HEK293 (cell line): Measurements from ENCODE around the gene BLACAT1.

Source experiments
- HOXA7 ChIP-seq: sonication (generic); formaldehyde crosslinking; IDR thresholded peaks from 2 replicates; pipeline ENCODE4 v1.8.1; 2022; ENCODE audit warnings: missing genetic modification reagents, borderline replicate concordance
- HOXC10 ChIP-seq: sonication (generic); formaldehyde crosslinking; IDR thresholded peaks from 2 replicates; pipeline ENCODE4 v1.8.1; 2023; ENCODE audit warnings: mild to moderate bottlenecking, missing genetic modification reagents
- MEIS1 ChIP-seq: sonication (generic); formaldehyde crosslinking; IDR thresholded peaks from 2 replicates; pipeline ENCODE4 v1.8.1; 2022; ENCODE audit warnings: missing genetic modification reagents, mild to moderate bottlenecking, borderline replicate concordance
- PRDM1 ChIP-seq: fragments of 450-650 bp; formaldehyde crosslinking; IDR thresholded peaks from 2 replicates; pipeline ENCODE4; 2016; ENCODE audit warnings: missing biosample characterization, missing genetic modification characterization
- SP2 ChIP-seq: fragments of 450-650 bp; formaldehyde crosslinking; IDR thresholded peaks from 2 replicates; pipeline ENCODE4 v1.5.1; 2016; ENCODE audit warnings: missing biosample characterization, missing genetic modification characterization
- SP3 ChIP-seq: fragments of 450-650 bp; formaldehyde crosslinking; IDR thresholded peaks from 2 replicates; pipeline ENCODE4 v1.5.1; 2016; ENCODE audit warnings: missing biosample characterization, missing genetic modification characterization
- ZBTB1 ChIP-seq: fragments of 450-650 bp; formaldehyde crosslinking; IDR thresholded peaks from 2 replicates; pipeline ENCODE4 v1.5.1; 2016; ENCODE audit warnings: missing biosample characterization, missing genetic modification characterization
- ZBTB20 ChIP-seq: fragments of 450-650 bp; formaldehyde crosslinking; IDR thresholded peaks from 2 replicates; pipeline ENCODE4 v1.5.1; 2016; ENCODE audit warnings: missing biosample characterization, missing genetic modification characterization
- ZBTB48 ChIP-seq: fragments of 450-650 bp; formaldehyde crosslinking; IDR thresholded peaks from 2 replicates; pipeline ENCODE4 v1.5.1; 2016; ENCODE audit warnings: missing biosample characterization, missing genetic modification characterization
- ZEB2 ChIP-seq: fragments of 450-650 bp; formaldehyde crosslinking; IDR thresholded peaks from 2 replicates; pipeline ENCODE4 v1.5.1; 2016; ENCODE audit warnings: missing biosample characterization, missing genetic modification characterization
- ZNF2 ChIP-seq: fragments of 450-650 bp; formaldehyde crosslinking; IDR thresholded peaks from 2 replicates; pipeline ENCODE4 v1.5.1; 2016; ENCODE audit warnings: missing biosample characterization, missing genetic modification characterization
- ZNF302 ChIP-seq: fragments of 450-650 bp; formaldehyde crosslinking; IDR thresholded peaks from 2 replicates; pipeline ENCODE4 v1.5.1; 2016; ENCODE audit warnings: missing biosample characterization, missing genetic modification characterization, low read depth
- ZNF335 ChIP-seq: fragments of 450-650 bp; formaldehyde crosslinking; conservative IDR thresholded peaks from 2 replicates; pipeline ENCODE4 v1.5.1; 2016; ENCODE audit warnings: missing biosample characterization, missing genetic modification characterization
- ZNF37A ChIP-seq: fragments of 450-650 bp; IDR thresholded peaks from 2 replicates; pipeline ENCODE4 v1.5.1; 2018; ENCODE audit warnings: missing biosample characterization, missing genetic modification characterization
- ZNF404 ChIP-seq: fragments of 450-650 bp; formaldehyde crosslinking; IDR thresholded peaks from 2 replicates; pipeline ENCODE4 v1.5.1; 2017; ENCODE audit warnings: missing biosample characterization, missing genetic modification characterization
- ZNF501 ChIP-seq: fragments of 450-650 bp; formaldehyde crosslinking; IDR thresholded peaks from 2 replicates; pipeline ENCODE4 v1.5.1; 2016; ENCODE audit warnings: missing biosample characterization, missing genetic modification characterization
- ZNF549 ChIP-seq: fragments of 450-650 bp; IDR thresholded peaks from 2 replicates; pipeline ENCODE4 v1.5.1; 2018; ENCODE audit warnings: missing biosample characterization, missing genetic modification characterization, mild to moderate bottlenecking, inconsistent platforms, moderate library complexity
- ZNF561 ChIP-seq: fragments of 450-650 bp; IDR thresholded peaks from 2 replicates; pipeline ENCODE4 v1.5.1; 2018; ENCODE audit warnings: missing biosample characterization, missing genetic modification characterization, borderline replicate concordance
- ZNF596 ChIP-seq: fragments of 450-650 bp; IDR thresholded peaks from 2 replicates; pipeline ENCODE4 v1.5.0; 2018; ENCODE audit warnings: missing biosample characterization, mild to moderate bottlenecking, missing genetic modification characterization, moderate library complexity
- ZNF610 ChIP-seq: fragments of 450-650 bp; formaldehyde crosslinking; IDR thresholded peaks from 2 replicates; pipeline ENCODE4 v1.5.1; 2016; ENCODE audit warnings: missing biosample characterization, missing genetic modification characterization, borderline replicate concordance
- ZNF623 ChIP-seq: fragments of 450-650 bp; formaldehyde crosslinking; IDR thresholded peaks from 2 replicates; pipeline ENCODE4 v1.5.1; 2016; ENCODE audit warnings: missing biosample characterization, missing genetic modification characterization
- ZNF626 ChIP-seq: fragments of 450-650 bp; sonication (Bioruptor Pico); formaldehyde crosslinking; IDR thresholded peaks from 2 replicates; pipeline ENCODE4 v1.5.1; 2018; ENCODE audit warnings: missing biosample characterization, missing genetic modification characterization, inconsistent platforms
- ZNF670 ChIP-seq: fragments of 450-650 bp; formaldehyde crosslinking; IDR thresholded peaks from 2 replicates; pipeline ENCODE4 v1.5.1; 2016; ENCODE audit warnings: missing biosample characterization, missing genetic modification characterization, low read depth
- ZNF701 ChIP-seq: fragments of 450-650 bp; formaldehyde crosslinking; IDR thresholded peaks from 2 replicates; pipeline ENCODE4 v1.5.1; 2016; ENCODE audit warnings: missing biosample characterization, missing genetic modification characterization
- ZNF792 ChIP-seq: fragments of 450-650 bp; formaldehyde crosslinking; IDR thresholded peaks from 2 replicates; pipeline ENCODE4 v1.5.1; 2016; ENCODE audit warnings: missing biosample characterization, missing genetic modification characterization
- TF ChIP-seq, protein P1 (sequence below): fragments of 450-650 bp; formaldehyde crosslinking; IDR thresholded peaks from 2 replicates; pipeline ENCODE4 v1.5.1; 2016; ENCODE audit warnings: missing biosample characterization, missing genetic modification characterization, borderline replicate concordance
- TF ChIP-seq, protein P2 (sequence below): fragments of 450-650 bp; formaldehyde crosslinking; IDR thresholded peaks from 2 replicates; pipeline ENCODE4 v1.5.1; 2016; ENCODE audit warnings: missing biosample characterization, missing genetic modification characterization, low read depth
- TF ChIP-seq, protein P3 (sequence below): fragments of 450-650 bp; formaldehyde crosslinking; IDR thresholded peaks from 2 replicates; pipeline ENCODE4 v1.5.1; 2017; ENCODE audit warnings: missing biosample characterization, missing genetic modification characterization
- TF ChIP-seq, protein P4 (sequence below): sonication (generic); formaldehyde crosslinking; IDR thresholded peaks from 2 replicates; pipeline ENCODE4 v1.8.1; 2022; ENCODE audit warnings: mild to moderate bottlenecking, moderate library complexity, missing genetic modification reagents

Gene BLACAT1

DNA sequence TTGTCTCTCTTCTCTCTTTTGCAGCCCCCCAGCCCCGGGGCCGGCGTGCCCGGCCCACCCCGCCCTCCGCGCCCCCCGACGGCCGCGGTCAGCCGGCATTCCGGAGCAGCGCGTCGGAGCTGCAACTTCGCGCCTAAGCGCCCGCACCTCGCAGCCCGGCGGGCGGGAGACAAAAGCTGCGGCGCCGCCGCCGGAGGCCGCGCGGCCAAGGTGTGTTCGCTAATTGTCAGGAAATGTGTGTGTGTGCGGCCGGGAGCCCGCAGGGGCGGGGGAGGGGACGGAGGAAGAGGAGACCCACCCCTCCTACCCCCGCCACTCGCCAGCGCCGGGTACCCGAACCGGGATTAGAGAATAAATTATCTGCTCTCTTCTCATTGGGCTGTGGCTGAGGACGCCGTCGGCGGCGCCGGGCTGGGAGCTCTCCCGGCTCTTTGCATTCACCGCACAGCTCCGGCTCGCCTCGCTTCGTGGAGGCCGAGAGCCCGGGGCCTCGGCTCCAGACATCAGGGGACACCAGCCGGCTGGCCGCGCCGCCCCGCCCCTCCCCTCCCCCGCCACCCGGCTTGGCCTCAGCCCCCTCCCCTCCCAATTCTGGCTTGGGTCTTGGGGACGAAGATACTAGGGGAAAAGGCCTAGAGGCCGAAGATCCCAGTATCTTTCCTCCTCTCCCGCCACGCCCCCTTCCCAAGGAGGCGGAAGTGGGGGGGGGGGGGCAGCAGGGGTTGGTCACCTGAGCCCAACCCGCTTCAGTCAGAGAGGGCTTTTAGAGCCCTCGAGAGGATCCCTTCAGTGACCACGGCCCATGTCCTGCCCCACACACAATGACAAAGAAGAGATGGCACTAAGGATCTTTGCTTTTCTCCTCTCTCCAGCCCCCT is 1.3 kb upstream of the BLACAT1 start (continued):
- TF ChIP-seq, protein P1, sequence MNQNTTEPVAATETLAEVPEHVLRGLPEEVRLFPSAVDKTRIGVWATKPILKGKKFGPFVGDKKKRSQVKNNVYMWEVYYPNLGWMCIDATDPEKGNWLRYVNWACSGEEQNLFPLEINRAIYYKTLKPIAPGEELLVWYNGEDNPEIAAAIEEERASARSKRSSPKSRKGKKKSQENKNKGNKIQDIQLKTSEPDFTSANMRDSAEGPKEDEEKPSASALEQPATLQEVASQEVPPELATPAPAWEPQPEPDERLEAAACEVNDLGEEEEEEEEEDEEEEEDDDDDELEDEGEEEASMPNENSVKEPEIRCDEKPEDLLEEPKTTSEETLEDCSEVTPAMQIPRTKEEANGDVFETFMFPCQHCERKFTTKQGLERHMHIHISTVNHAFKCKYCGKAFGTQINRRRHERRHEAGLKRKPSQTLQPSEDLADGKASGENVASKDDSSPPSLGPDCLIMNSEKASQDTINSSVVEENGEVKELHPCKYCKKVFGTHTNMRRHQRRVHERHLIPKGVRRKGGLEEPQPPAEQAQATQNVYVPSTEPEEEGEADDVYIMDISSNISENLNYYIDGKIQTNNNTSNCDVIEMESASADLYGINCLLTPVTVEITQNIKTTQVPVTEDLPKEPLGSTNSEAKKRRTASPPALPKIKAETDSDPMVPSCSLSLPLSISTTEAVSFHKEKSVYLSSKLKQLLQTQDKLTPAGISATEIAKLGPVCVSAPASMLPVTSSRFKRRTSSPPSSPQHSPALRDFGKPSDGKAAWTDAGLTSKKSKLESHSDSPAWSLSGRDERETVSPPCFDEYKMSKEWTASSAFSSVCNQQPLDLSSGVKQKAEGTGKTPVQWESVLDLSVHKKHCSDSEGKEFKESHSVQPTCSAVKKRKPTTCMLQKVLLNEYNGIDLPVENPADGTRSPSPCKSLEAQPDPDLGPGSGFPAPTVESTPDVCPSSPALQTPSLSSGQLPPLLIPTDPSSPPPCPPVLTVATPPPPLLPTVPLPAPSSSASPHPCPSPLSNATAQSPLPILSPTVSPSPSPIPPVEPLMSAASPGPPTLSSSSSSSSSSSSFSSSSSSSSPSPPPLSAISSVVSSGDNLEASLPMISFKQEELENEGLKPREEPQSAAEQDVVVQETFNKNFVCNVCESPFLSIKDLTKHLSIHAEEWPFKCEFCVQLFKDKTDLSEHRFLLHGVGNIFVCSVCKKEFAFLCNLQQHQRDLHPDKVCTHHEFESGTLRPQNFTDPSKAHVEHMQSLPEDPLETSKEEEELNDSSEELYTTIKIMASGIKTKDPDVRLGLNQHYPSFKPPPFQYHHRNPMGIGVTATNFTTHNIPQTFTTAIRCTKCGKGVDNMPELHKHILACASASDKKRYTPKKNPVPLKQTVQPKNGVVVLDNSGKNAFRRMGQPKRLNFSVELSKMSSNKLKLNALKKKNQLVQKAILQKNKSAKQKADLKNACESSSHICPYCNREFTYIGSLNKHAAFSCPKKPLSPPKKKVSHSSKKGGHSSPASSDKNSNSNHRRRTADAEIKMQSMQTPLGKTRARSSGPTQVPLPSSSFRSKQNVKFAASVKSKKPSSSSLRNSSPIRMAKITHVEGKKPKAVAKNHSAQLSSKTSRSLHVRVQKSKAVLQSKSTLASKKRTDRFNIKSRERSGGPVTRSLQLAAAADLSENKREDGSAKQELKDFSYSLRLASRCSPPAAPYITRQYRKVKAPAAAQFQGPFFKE (tag by site-specific recombination) = no peak
- no peak for TF ChIP-seq ZNF501 (tag by site-specific recombination)
- no peak for TF ChIP-seq ZNF701 (tag by site-specific recombination)
- TF ChIP-seq MEIS1 = no peak
- TF ChIP-seq, protein P2, sequence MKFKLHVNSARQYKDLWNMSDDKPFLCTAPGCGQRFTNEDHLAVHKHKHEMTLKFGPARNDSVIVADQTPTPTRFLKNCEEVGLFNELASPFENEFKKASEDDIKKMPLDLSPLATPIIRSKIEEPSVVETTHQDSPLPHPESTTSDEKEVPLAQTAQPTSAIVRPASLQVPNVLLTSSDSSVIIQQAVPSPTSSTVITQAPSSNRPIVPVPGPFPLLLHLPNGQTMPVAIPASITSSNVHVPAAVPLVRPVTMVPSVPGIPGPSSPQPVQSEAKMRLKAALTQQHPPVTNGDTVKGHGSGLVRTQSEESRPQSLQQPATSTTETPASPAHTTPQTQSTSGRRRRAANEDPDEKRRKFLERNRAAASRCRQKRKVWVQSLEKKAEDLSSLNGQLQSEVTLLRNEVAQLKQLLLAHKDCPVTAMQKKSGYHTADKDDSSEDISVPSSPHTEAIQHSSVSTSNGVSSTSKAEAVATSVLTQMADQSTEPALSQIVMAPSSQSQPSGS (tag by site-specific recombination) = no peak
- TF ChIP-seq ZNF549 (tag by site-specific recombination) = no peak
- TF ChIP-seq ZNF2 (tag by site-specific recombination) = no peak
- no peak for TF ChIP-seq HOXC10 (CRISPR knock-in tag)
- no peak for TF ChIP-seq HOXA7 (CRISPR knock-in tag)
- TF ChIP-seq ZNF610 (tag by site-specific recombination) = no peak
- no peak for TF ChIP-seq PRDM1
- TF ChIP-seq ZNF792 = no peak
- no peak for TF ChIP-seq ZNF335 (tag by site-specific recombination)
- 0 out of 2 replicates have a peak, but pooled peaks have one; percentile 27 for TF ChIP-seq ZEB2
- no peak for TF ChIP-seq ZNF37A (tag by site-specific recombination)
- TF ChIP-seq ZBTB1 (tag by site-specific recombination) = no peak
- peak; percentile 25; the same call in 1 of the 2 replicates for TF ChIP-seq SP3
- TF ChIP-seq ZBTB20 (tag by site-specific recombination) = no peak
- no peak for TF ChIP-seq ZBTB48 (tag by site-specific recombination)
- TF ChIP-seq ZNF302 = no peak
- TF ChIP-seq ZNF404 (tag by site-specific recombination) = no peak
- TF ChIP-seq ZNF596 (tag by site-specific recombination) = no peak
- TF ChIP-seq ZNF670 (tag by site-specific recombination) = no peak
- TF ChIP-seq, protein P3, sequence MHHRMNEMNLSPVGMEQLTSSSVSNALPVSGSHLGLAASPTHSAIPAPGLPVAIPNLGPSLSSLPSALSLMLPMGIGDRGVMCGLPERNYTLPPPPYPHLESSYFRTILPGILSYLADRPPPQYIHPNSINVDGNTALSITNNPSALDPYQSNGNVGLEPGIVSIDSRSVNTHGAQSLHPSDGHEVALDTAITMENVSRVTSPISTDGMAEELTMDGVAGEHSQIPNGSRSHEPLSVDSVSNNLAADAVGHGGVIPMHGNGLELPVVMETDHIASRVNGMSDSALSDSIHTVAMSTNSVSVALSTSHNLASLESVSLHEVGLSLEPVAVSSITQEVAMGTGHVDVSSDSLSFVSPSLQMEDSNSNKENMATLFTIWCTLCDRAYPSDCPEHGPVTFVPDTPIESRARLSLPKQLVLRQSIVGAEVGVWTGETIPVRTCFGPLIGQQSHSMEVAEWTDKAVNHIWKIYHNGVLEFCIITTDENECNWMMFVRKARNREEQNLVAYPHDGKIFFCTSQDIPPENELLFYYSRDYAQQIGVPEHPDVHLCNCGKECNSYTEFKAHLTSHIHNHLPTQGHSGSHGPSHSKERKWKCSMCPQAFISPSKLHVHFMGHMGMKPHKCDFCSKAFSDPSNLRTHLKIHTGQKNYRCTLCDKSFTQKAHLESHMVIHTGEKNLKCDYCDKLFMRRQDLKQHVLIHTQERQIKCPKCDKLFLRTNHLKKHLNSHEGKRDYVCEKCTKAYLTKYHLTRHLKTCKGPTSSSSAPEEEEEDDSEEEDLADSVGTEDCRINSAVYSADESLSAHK (tag by site-specific recombination) = no peak
- TF ChIP-seq, protein P4, sequence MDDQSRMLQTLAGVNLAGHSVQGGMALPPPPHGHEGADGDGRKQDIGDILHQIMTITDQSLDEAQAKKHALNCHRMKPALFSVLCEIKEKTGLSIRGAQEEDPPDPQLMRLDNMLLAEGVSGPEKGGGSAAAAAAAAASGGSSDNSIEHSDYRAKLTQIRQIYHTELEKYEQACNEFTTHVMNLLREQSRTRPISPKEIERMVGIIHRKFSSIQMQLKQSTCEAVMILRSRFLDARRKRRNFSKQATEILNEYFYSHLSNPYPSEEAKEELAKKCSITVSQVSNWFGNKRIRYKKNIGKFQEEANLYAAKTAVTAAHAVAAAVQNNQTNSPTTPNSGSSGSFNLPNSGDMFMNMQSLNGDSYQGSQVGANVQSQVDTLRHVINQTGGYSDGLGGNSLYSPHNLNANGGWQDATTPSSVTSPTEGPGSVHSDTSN = no peak
- peak; percentile 49 for TF ChIP-seq SP2 (tag by site-specific recombination)
- no peak for TF ChIP-seq ZNF626 (tag by site-specific recombination)
- no peak for TF ChIP-seq ZNF623 (tag by site-specific recombination)
- 0 out of 2 replicates have a peak, but pooled peaks have one; percentile 18 for TF ChIP-seq ZNF561 (tag by site-specific recombination)
